ENCODE results near the gene STK11.

STK11 gene

GRCh38 chr19:1249990-1250436 lies 44.4 kb downstream of the STK11 start:
- DNase-seq (ENCODE audit: low read depth in 2 of 2): no peak

DNA sequence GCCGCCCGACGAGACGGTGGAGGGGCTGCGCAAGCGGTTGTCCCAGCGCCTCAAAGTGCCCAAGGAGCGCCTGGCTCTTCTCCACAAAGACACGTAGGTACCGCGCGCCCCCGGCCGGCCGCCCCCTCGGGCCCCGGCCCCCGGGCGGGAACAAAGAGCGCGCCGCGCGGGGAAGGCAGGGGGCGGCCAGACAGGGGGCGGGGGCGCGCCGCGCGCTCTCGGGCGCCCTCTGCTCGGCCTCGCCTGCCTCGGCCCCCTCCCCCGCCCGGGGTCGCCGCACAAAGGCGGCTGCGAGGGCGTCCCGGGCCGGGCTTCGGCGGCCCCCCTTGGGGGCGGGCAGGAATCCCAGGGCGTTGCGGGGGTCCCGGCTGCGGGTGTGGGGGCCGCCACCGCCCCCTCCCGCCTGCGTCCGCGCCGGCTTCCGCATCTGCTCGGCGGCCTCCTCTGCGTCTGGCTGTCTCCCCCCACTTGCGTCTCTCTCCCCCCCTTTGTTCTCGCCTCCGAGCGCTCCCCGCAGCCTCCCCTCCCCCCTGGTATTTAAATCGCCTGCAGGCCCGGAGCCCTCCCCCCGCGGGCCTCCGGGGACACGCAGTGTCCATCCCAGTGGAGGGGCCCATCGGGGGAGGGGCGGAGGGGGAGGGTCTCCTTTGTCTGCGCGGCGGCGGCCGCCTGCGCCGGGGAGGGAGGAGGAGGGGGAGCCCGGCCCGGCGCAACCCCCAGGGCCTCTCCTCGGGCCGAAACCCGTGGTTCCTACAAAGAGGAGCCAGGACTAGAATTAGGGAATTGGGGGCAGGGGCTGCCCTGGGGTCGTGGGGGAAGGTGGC lies 45.1 kb downstream of the STK11 start:
- peak in 1 of 2 donors; percentile 70 for DNase-seq (ENCODE audit: low read depth in 2 of 2)

- peak in 1 of 2 donors; percentile 64 for DNase-seq (ENCODE audit: low read depth in 2 of 2)
These were observed 46.0 kb downstream of the STK11 start for GRCh38 chr19:1251330-1252220.

DNA sequence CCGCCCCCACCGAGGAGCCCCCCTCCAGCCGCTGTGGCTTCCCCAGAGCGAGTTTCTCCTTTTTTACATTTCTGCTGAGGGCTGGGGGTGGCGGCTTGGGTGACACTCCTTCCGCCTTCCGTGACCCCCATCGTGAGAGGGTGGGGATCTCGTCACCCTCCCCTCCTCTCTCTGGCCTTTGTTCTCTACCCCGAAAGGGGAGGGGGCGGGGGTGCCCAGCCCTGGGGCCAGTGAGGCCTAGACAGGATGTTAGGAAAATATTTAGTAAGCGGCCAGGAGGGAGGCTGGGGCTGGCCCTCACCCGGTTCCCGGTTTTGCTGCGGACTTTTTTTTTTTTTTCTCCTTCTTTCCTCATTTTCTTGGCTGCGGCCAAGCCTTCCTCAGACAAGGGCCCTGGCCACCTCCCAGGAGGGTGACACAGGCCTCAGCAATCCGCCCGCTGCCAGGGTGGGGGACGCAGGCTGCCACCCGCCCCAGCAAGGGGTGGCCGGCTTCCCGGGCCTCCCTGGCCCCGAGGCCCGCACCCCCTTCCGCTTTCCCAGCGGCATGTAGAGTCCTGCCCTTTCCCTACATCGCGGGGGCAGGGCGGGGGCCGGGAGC lies 46.7 kb downstream of the STK11 start:
- peak; percentile 54 to 65 for DNase-seq (ENCODE audit: low read depth in 2 of 2)

DNA sequence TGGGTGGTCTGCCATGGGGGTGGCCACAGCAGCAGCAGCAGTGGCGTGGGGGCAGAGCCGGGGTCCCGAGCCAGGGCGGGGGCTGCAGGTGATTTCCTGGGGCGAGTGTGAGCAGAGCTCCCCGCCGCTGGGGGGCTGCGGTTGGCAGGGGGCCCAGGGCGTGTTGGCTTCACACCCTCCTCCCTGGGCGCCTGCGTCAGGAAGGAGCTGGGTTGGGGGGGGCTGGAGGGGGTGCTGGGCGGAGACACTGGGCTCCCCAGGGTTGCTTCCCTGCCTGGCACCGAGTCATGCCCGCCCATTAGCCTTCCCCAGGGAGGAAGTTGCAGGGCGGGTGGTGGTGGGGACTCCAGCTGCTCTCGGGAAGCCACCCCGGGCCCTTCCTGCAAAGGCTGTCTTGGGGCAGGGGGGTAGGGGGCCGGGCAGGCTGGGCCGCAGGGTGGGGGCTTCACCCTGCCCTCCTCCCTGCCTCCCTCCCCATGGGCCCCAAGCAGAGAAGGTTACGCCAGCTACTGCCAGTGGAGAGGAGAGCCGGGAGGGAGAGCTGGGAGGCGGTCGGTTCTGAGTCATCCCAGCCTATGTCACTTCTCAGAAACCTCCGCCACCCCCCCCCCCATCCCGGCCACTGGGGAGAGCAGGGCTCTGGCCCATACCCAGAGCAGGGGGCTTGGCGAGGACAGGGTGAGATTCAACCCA lies 47.4 kb downstream of the STK11 start:
- DNase-seq (ENCODE audit: low read depth in 2 of 2): peak; percentile 54 to 75

- no peak for DNase-seq (ENCODE audit: low read depth in 2 of 2)
These were observed 48.0 kb downstream of the STK11 start for GRCh38 chr19:1253514-1254080.

GRCh38 chr19:1254081-1254527 lies 48.5 kb downstream of the STK11 start:
- no peak for DNase-seq (ENCODE audit: low read depth in 2 of 2)

- no peak for DNase-seq (ENCODE audit: low read depth in 2 of 2)
These were observed 49.1 kb downstream of the STK11 start for GRCh38 chr19:1254530-1255185.

- DNase-seq (ENCODE audit: low read depth in 2 of 2): no peak
These were observed 49.9 kb downstream of the STK11 start for GRCh38 chr19:1255186-1256161.

GRCh38 chr19:1256646-1257474 lies 51.3 kb downstream of the STK11 start:
- no peak for DNase-seq (ENCODE audit: low read depth in 2 of 2)

- no peak for DNase-seq (ENCODE audit: low read depth in 2 of 2)
These were observed 52.0 kb downstream of the STK11 start for GRCh38 chr19:1257475-1258162.

DNA sequence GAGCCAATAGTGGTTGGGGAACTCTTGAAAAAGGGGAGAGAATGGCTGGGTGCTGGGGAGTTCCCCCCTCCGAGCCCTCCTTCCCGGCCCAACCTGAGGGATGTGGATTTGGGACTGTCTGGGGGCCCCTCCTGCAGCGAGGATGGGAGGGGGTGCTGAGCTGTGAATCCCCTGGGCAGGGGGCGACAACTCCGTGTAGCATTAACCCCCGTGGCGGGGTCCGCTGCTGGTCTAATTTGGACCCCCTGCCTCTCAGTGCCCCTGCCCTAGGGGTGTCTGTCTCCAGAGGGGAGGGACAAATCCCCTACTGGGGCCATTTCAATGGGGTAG lies 52.5 kb downstream of the STK11 start:
- DNase-seq (ENCODE audit: low read depth in 2 of 2): no peak

GRCh38 chr19:1258707-1259205 lies 53.2 kb downstream of the STK11 start:
- DNase-seq (ENCODE audit: low read depth in 2 of 2): no peak

DNA sequence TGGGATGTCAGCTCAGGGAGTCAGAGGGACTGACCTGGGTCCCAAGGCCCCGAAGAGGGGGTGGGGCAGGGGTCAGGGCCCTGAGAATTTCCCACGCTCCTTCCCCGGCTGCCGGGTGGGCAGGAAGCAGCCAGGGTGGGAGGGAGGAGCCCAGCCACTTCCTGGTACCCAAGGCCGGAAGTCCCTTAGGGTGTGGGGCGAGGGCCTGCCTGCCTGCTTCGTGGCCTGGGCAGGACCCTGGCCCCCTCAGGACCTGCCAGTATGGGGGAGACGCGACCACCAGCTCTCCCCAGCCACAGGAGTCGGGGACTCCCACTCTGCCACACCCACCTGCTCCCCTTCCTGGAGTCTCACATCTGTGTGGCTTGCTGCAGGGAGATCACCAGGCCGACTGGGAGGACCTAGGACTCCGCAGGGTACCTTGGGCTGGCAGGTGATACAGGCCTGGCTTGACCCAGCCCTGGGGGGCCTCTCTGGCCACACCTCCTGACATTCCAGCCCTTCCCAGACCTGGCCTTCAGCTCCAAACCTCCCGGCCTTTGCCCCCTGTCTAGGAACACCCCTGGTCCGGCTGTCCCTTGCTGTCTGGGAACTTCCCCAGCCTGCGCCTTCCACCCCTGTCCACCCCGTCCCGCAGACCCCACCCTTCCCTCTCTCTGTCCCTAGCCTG lies 53.8 kb downstream of the STK11 start:
- peak in 1 of 2 donors; percentile 70 for DNase-seq (ENCODE audit: low read depth in 2 of 2)

DNA sequence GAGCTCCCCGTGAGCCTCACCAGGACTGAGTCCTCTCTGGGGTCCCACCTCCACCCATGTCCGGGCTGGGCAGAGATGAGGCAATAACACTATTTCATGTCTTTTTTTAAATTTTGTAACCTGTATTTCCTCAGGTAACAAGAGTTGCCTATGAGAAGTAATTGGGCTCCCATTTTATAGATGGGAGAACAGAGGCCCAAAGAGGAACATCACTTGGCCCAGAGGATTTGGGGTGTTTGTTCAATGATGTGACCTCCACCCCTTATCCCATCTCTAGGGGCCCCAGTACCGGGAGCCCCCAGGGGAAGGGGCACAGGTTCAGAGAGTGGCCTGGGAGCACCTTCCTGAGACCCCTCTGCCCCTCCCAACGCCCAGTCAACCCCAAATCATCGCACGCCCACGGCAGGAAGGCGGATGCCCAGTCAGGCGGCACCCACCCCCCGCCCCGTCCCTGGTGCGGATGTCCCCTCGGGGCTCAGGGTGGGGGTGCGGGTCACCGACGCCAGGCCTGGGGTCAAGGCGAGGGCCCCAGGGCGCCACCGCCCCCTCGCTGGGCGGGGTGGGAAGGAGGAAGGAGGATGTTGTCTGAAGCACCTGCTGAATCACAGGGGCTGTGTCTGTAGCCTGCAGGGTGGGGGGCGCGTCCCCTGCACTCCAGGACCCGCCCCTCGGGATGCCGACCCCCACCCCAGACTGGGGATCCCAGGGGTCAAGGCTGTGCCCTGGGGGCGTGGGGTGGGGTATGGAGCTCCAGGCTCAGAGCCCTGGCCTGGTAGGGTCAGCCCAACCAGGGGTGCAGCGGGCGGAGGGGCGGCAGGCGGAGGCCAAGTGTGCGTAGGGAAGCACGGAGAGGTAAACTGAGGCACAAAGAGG lies 54.5 kb downstream of the STK11 start:
- peak in 1 of 2 donors; percentile 54 for DNase-seq (ENCODE audit: low read depth in 2 of 2)

Data from stimulated activated CD8-positive, alpha-beta memory T cell treated with anti-CD3 and anti-CD28 coated beads, Interleukin-7, amount 100 ng/mL, for 4 hours (primary cell).